GM23248 (cell line): ENCODE data around the gene FBXW4. TPM values are rescaled to one million over a fixed set of nuclear protein-coding genes. Genes with fewer than 3 reads are reported as not detected.

Experiments
- DNase-seq: peaks from one replicate; pipeline ENCODE4 v3.0.0-alpha.2; 2015
- H2AFZ ChIP-seq: fragments of 200-600 bp; sonication (generic); 2 replicates; pipeline ENCODE4 v1.6.1; 2016; ENCODE audit warnings: antibody characterized with exemption
- H3F3A ChIP-seq: fragments of 200-600 bp; sonication (generic); 2 replicates; pipeline ENCODE4 v1.6.1; 2016; ENCODE audit warnings: mild to moderate bottlenecking, antibody characterized with exemption, mixed run types; ENCODE audit not compliant: insufficient read depth
- H3K27ac ChIP-seq: fragments of 200-600 bp; sonication (generic); 2 replicates; pipeline ENCODE4 v1.5.1; 2016; ENCODE audit warnings: mild to moderate bottlenecking
- H3K27me3 ChIP-seq: fragments of 200-600 bp; sonication (generic); replicated peaks from 2 replicates; pipeline ENCODE4 v1.6.1; 2016; ENCODE audit warnings: mild to moderate bottlenecking; ENCODE audit not compliant: insufficient read depth
- H3K36me3 ChIP-seq: fragments of 200-600 bp; sonication (generic); 2 replicates; pipeline ENCODE4 v1.6.1; 2016; ENCODE audit warnings: low read depth, mild to moderate bottlenecking
- H3K4me1 ChIP-seq: fragments of 200-600 bp; sonication (generic); 2 replicates; pipeline ENCODE4 v1.6.1; 2016; ENCODE audit warnings: mild to moderate bottlenecking; ENCODE audit not compliant: insufficient read depth
- H3K4me2 ChIP-seq: fragments of 200-600 bp; sonication (generic); one replicate; pipeline ENCODE4 v1.6.1; 2016; ENCODE audit warnings: mild to moderate bottlenecking; ENCODE audit not compliant: unreplicated experiment
- H3K4me3 ChIP-seq: fragments of 200-600 bp; sonication (generic); 2 replicates; pipeline ENCODE4 v1.5.1; 2016; ENCODE audit warnings: mild to moderate bottlenecking
- H3K79me2 ChIP-seq: fragments of 200-600 bp; sonication (generic); 2 replicates; pipeline ENCODE4 v1.6.1; 2016; ENCODE audit warnings: mild to moderate bottlenecking; ENCODE audit not compliant: insufficient read depth
- H3K9ac ChIP-seq: fragments of 200-600 bp; sonication (generic); 2 replicates; pipeline ENCODE4 v1.6.1; 2016; ENCODE audit warnings: mild to moderate bottlenecking
- H3K9me2 ChIP-seq: fragments of 200-600 bp; sonication (generic); 2 replicates; pipeline ENCODE4 v1.6.1; 2016; ENCODE audit warnings: mixed run types, mild to moderate bottlenecking, moderate library complexity; ENCODE audit not compliant: insufficient read depth
- H3K9me3 ChIP-seq: fragments of 200-600 bp; sonication (generic); one replicate; pipeline ENCODE4 v1.6.1; 2017; ENCODE audit warnings: low read depth
- H4K20me1 ChIP-seq: fragments of 200-600 bp; sonication (generic); 2 replicates; pipeline ENCODE4 v1.6.0; 2016; ENCODE audit not compliant: insufficient read depth
- EZH2 ChIP-seq: fragments of 200-600 bp; sonication (generic); IDR thresholded peaks from 2 replicates; pipeline ENCODE4 v1.6.1; 2018; ENCODE audit warnings: antibody characterized with exemption, mild to moderate bottlenecking; ENCODE audit not compliant: insufficient read depth, poor library complexity, severe bottlenecking
- EZH2phosphoT487 ChIP-seq: fragments of 200-600 bp; sonication (generic); IDR thresholded peaks from 2 replicates; pipeline ENCODE4 v1.6.1; 2018; ENCODE audit warnings: antibody characterized with exemption, moderate library complexity, mild to moderate bottlenecking, low read depth; ENCODE audit not compliant: insufficient read depth
- WGBS, 2 experiments: methylation state at CpG; one replicate each; pipeline ENCODE4 v1.1.6; 2015 to 2017; ENCODE audit warnings: low lambda C conversion rate in 2 of 2, low coverage in 1 of 2; ENCODE audit errors: missing lambda C conversion rate in 2 of 2; 5-methylcytosine and 5-hydroxymethylcytosine counted together
- in situ Hi-C: fragments of 300-500 bp; cut with MboI; formaldehyde crosslinking; loops from 2 replicates; pipeline ENCODE4 v1.15.0; 2020
- polyA plus RNA-seq: library from polyadenylated mRNA; unstranded; fragments of >200 nt; fragmentation: Nextera tagmentation; extraction: Ambion mirVana; gene quantifications from 2 replicates; pipeline ENCODE4 v1.2.1, GENCODE V29; 2016
- total RNA-seq: library from RNA; depleted of rRNA; stranded (reverse); fragments of >200 nt; shearing (Covaris generic); gene quantifications from 2 replicates; pipeline ENCODE4 v1.2.3, GENCODE V29; 2014

Gene FBXW4
- total and polyA plus RNA-seq, 2 experiments from 2014 or later = 4.6 to 18.7 TPM

DNA sequence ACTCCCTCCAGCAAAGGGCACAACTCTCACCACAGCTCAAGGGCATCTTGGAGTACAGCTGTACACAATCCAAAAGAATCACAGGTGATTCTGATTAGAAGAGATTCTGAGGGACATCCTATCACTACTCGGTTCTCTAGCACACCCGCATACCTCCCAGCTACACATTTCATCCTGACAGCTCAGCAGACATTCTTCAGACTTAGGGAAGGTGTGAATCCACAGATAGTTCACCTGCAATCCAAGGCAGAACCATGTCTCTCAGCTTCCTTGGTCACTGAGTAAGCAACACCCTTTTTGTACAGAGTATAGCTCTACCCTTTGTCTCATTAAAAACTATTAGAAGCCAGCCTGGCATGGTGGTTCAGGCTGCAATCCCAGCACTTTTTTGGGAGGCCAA lies 26.8 kb upstream of the FBXW4 start:
- Histone ChIP-seq H4K20me1 (no peaks in the 10 kb centered on the region), H3F3A (no peaks in the 10 kb centered on the region), H2AFZ (no peak overlapping the region), H3K4me2 (no peak overlapping the region), H3K36me3 (no peaks in the 10 kb centered on the region), H3K79me2 (no peaks in the 10 kb centered on the region), H3K27me3 (peaks cover 29% of the 10 kb centered on the region; the same call in 1 of the 2 replicates), H3K9me3 (no peaks in the 10 kb centered on the region), H3K4me3 (no peak overlapping the region), H3K9me2 (no peaks in the 10 kb centered on the region), H3K4me1 (no peaks in the 10 kb centered on the region), H3K9ac (no peak overlapping the region), H3K27ac (no peak overlapping the region)
- in situ Hi-C loops = no loop called here
- WGBS, 2 experiments = 16 to 23% methylated on average over 2 of the region's 2 CpGs
- no peak for DNase-seq
- no peak for TF ChIP-seq EZH2phosphoT487
- no peak for TF ChIP-seq EZH2

GRCh38 chr10:101720606-101721230 lies 25.7 kb upstream of the FBXW4 start:
- Histone ChIP-seq H3K79me2 (no peaks in the 10 kb centered on the region), H3K4me3 (no peak overlapping the region), H2AFZ (no peak overlapping the region), H3K9me2 (no peaks in the 10 kb centered on the region), H3K9ac (no peak overlapping the region), H4K20me1 (no peaks in the 10 kb centered on the region), H3K27me3 (peaks cover 29% of the 10 kb centered on the region; the same call in 1 of the 2 replicates), H3F3A (no peaks in the 10 kb centered on the region), H3K4me2 (no peak overlapping the region), H3K27ac (no peak overlapping the region), H3K4me1 (no peaks in the 10 kb centered on the region), H3K9me3 (no peaks in the 10 kb centered on the region), H3K36me3 (no peaks in the 10 kb centered on the region)
- TF ChIP-seq EZH2phosphoT487 = no peak
- TF ChIP-seq EZH2 = no peak
- in situ Hi-C loops = no loop called here
- no peak for DNase-seq
- whole genome bisulfite sequencing, 2 experiments = 64 to 71% methylated on average over 6 of the region's 6 CpGs

- Histone ChIP-seq H3K9me3 (no peaks in the 10 kb centered on the region), H3K27me3 (peaks cover 15% of the 10 kb centered on the region), H4K20me1 (no peaks in the 10 kb centered on the region), H3K4me3 (no peak overlapping the region), H3K4me1 (no peaks in the 10 kb centered on the region), H3K79me2 (no peaks in the 10 kb centered on the region), H3K9me2 (no peaks in the 10 kb centered on the region), H2AFZ (no peak overlapping the region), H3K36me3 (no peaks in the 10 kb centered on the region), H3K4me2 (no peak overlapping the region), H3F3A (no peaks in the 10 kb centered on the region), H3K27ac (no peak overlapping the region), H3K9ac (no peak overlapping the region)
- TF ChIP-seq EZH2phosphoT487 = no peak
- TF ChIP-seq EZH2 = no peak
- in situ Hi-C loops = no loop called here
- no peak for DNase-seq
- WGBS, 2 experiments = 96 to 99% methylated on average over 3 of the region's 3 CpGs
Measured at GRCh38 chr10:101718690-101719275, 23.8 kb upstream of the FBXW4 start.

GRCh38 chr10:101716891-101717659 lies 22.1 kb upstream of the FBXW4 start:
- Histone ChIP-seq H3K9me2 (no peaks in the 10 kb centered on the region), H2AFZ (no peak overlapping the region), H3K4me2 (no peak overlapping the region), H3K4me3 (no peak overlapping the region), H4K20me1 (no peaks in the 10 kb centered on the region), H3K79me2 (no peaks in the 10 kb centered on the region), H3K4me1 (no peaks in the 10 kb centered on the region), H3F3A (no peaks in the 10 kb centered on the region), H3K36me3 (no peaks in the 10 kb centered on the region), H3K9me3 (no peaks in the 10 kb centered on the region), H3K9ac (no peak overlapping the region), H3K27ac (no peak overlapping the region), H3K27me3 (peaks cover 15% of the 10 kb centered on the region)
- in situ Hi-C loops = no loop called here
- no peak for TF ChIP-seq EZH2
- TF ChIP-seq EZH2phosphoT487 = no peak
- 75 to 78% methylated on average over 10 of the region's 10 CpGs for WGBS, 2 experiments
- no peak for DNase-seq
